Esophagus muscularis mucosa (tissue), 4 donors: ENCODE results near the gene LRMDA.

Experiments
- CTCF ChIP-seq, 3 experiments: fragments of 200-600 bp in 2 of 3; fragments of 450-650 bp in 1 of 3; sonication (generic) in 2 of 3; IDR thresholded peaks; one replicate each; pipeline ENCODE4 v1.5.1; 2017 to 2019; ENCODE audit warnings: antibody characterized with exemption in 3 of 3, mild to moderate bottlenecking in 2 of 3, moderate library complexity in 1 of 3
- EP300 ChIP-seq: sonication (generic); formaldehyde crosslinking; IDR thresholded peaks from one replicate; pipeline ENCODE4 v1.6.1; 2017; ENCODE audit warnings: antibody characterized with exemption
- POLR2A ChIP-seq: fragments of 450-650 bp; IDR thresholded peaks from one replicate; pipeline ENCODE4 v1.6.1; 2017; ENCODE audit warnings: antibody characterized with exemption, moderate library complexity, mild to moderate bottlenecking, low read depth
- POLR2AphosphoS5 ChIP-seq, 2 donors: sonication (generic); formaldehyde crosslinking; IDR thresholded peaks; one replicate each; pipeline ENCODE4 v1.6.1; 2017; ENCODE audit warnings: antibody characterized with exemption in 2 of 2

GRCh38 chr10:75465450-75465827 lies 34.0 kb downstream of the LRMDA start:
- TF ChIP-seq CTCF (IDR thresholded peaks at IDR 0.05) (no peak), POLR2A (no peak), EP300 (no peak), POLR2AphosphoS5 (IDR thresholded peaks at IDR 0.05) (no peak)
